Smooth muscle cell (in vitro differentiated cells): Measurements from ENCODE around the gene CFAP99. TPM values are rescaled to one million over a fixed set of nuclear protein-coding genes. Genes with fewer than 3 reads are reported as not detected.

Experiments
- DNase-seq: peaks from one replicate; lab custom pipeline; 2025; ENCODE audit not compliant: unreplicated experiment; lab: John Stamatoyannopoulos, UW
- H2AFZ ChIP-seq: fragments of 200-600 bp; sonication (generic); 2 replicates; pipeline ENCODE4 v1.6.0; 2016; ENCODE audit warnings: antibody characterized with exemption, low read depth, mild to moderate bottlenecking
- H3F3A ChIP-seq: fragments of 200-600 bp; sonication (generic); 2 replicates; pipeline ENCODE4 v1.6.0; 2017; ENCODE audit warnings: antibody characterized with exemption, low read depth
- H3K27ac ChIP-seq: fragments of 200-600 bp; sonication (generic); 2 replicates; pipeline ENCODE4 v1.5.1; 2016; ENCODE audit warnings: low read depth, mild to moderate bottlenecking
- H3K27me3 ChIP-seq: fragments of 200-600 bp; sonication (generic); 2 replicates; pipeline ENCODE4 v1.6.1; 2016; ENCODE audit warnings: low read depth, mild to moderate bottlenecking
- H3K36me3 ChIP-seq: fragments of 200-600 bp; sonication (generic); 2 replicates; pipeline ENCODE4 v1.5.1; 2016; ENCODE audit warnings: low read depth
- H3K4me1 ChIP-seq: fragments of 200-600 bp; sonication (generic); 2 replicates; pipeline ENCODE4 v1.5.1; 2016; ENCODE audit warnings: low read depth
- H3K4me2 ChIP-seq: fragments of 200-600 bp; sonication (generic); 2 replicates; pipeline ENCODE4 v1.6.0; 2016; ENCODE audit warnings: mild to moderate bottlenecking
- H3K4me3 ChIP-seq: fragments of 200-600 bp; sonication (generic); 2 replicates; pipeline ENCODE4 v1.5.1; 2016; ENCODE audit warnings: mild to moderate bottlenecking
- H3K79me2 ChIP-seq: fragments of 200-600 bp; sonication (generic); 2 replicates; pipeline ENCODE4 v1.6.0; 2016; ENCODE audit warnings: low read depth, mild to moderate bottlenecking
- H3K9ac ChIP-seq: fragments of 200-600 bp; sonication (generic); 2 replicates; pipeline ENCODE4 v1.6.0; 2016; ENCODE audit warnings: low read depth
- H3K9me3 ChIP-seq: fragments of 200-600 bp; sonication (generic); replicated peaks from 2 replicates; pipeline ENCODE4 v1.5.1; 2016; ENCODE audit warnings: low read depth
- H4K20me1 ChIP-seq: fragments of 200-600 bp; sonication (generic); 2 replicates; pipeline ENCODE4 v1.6.0; 2016; ENCODE audit warnings: low read depth
- CTCF ChIP-seq: fragments of 200-600 bp; sonication (generic); IDR thresholded peaks from 2 replicates; pipeline ENCODE4 v1.5.1; 2017; ENCODE audit warnings: borderline replicate concordance, mild to moderate bottlenecking, antibody characterized with exemption; ENCODE audit not compliant: insufficient read depth, poor library complexity, severe bottlenecking
- WGBS: methylation state at CpG from one replicate; pipeline ENCODE4 v1.1.7; 2016; ENCODE audit warnings: low lambda C conversion rate; 5-methylcytosine and 5-hydroxymethylcytosine counted together
- polyA plus RNA-seq: library from polyadenylated mRNA; unstranded; fragments of >200 nt; fragmentation: Nextera tagmentation; extraction: Ambion mirVana; gene quantifications from 2 replicates; pipeline ENCODE4 v1.2.1, GENCODE V29; 2016
- total RNA-seq: library from RNA; depleted of rRNA; stranded (reverse); fragments of >200 nt; gene quantifications from 2 replicates; pipeline ENCODE4 v1.2.3, GENCODE V29; 2014

Gene CFAP99
- total and polyA plus RNA-seq, 2 experiments from 2014 or later = not detected

GRCh38 chr4:2390146-2390545 lies 28.6 kb upstream of the CFAP99 start:
- peaks cover 6% of the 10 kb centered on the region for H3K4me1 ChIP-seq
- H3K4me3 ChIP-seq = no peak overlapping the region
- H3K9ac ChIP-seq = no peak overlapping the region
- H3K4me2 ChIP-seq = no peak overlapping the region
- no peaks in the 10 kb centered on the region for H3K36me3 ChIP-seq
- H4K20me1 ChIP-seq = no peaks in the 10 kb centered on the region
- no peaks in the 10 kb centered on the region for H3F3A ChIP-seq
- no peak for TF ChIP-seq CTCF
- H3K9me3 ChIP-seq = no peaks in the 10 kb centered on the region
- no peak overlapping the region for H3K27ac ChIP-seq
- H2AFZ ChIP-seq = no peak overlapping the region
- 59% methylated on average over 9 of the region's 9 CpGs for WGBS
- H3K79me2 ChIP-seq = no peaks in the 10 kb centered on the region
- DNase-seq = no peak
- H3K27me3 ChIP-seq = peaks cover 9% of the 10 kb centered on the region

- no peaks in the 10 kb centered on the region for H3K79me2 ChIP-seq
- no peaks in the 10 kb centered on the region for H3F3A ChIP-seq
- no peak overlapping the region for H2AFZ ChIP-seq
- peaks cover 9% of the 10 kb centered on the region for H3K27me3 ChIP-seq
- H3K36me3 ChIP-seq = no peaks in the 10 kb centered on the region
- TF ChIP-seq CTCF = no peak
- no peak overlapping the region for H3K9ac ChIP-seq
- H3K27ac ChIP-seq = no peak overlapping the region
- H3K4me1 ChIP-seq = peaks cover 6% of the 10 kb centered on the region
- no peak overlapping the region for H3K4me3 ChIP-seq
- no peak overlapping the region for H3K4me2 ChIP-seq
- no peak for DNase-seq
- no peaks in the 10 kb centered on the region for H3K9me3 ChIP-seq
- H4K20me1 ChIP-seq = no peaks in the 10 kb centered on the region
- 62% methylated on average over 20 of the region's 20 CpGs for WGBS
Observed at GRCh38 chr4:2390784-2391421, 27.9 kb upstream of the CFAP99 start.

GRCh38 chr4:2393353-2394270 lies 25.1 kb upstream of the CFAP99 start:
- Histone ChIP-seq H2AFZ (no peak overlapping the region), H3K79me2 (no peaks in the 10 kb centered on the region), H3F3A (no peaks in the 10 kb centered on the region), H3K27me3 (peaks cover 9% of the 10 kb centered on the region), H4K20me1 (no peaks in the 10 kb centered on the region), H3K4me1 (peaks cover 6% of the 10 kb centered on the region), H3K27ac (no peak overlapping the region), H3K4me3 (peak overlapping the region; percentile 25), H3K36me3 (no peaks in the 10 kb centered on the region), H3K4me2 (peak overlapping the region; percentile 70), H3K9ac (no peak overlapping the region), H3K9me3 (no peaks in the 10 kb centered on the region)
- TF ChIP-seq CTCF = no peak
- DNase-seq = no peak
- 49% methylated on average over 28 of the region's 28 CpGs for WGBS
